OCI-LY3 (cell line): Measurements from ENCODE around the gene PXDN.

ENCODE experiments used
- CTCF ChIP-seq: fragments of 200-600, 300-600 bp; sonication (generic); IDR thresholded peaks from 2 replicates; pipeline ENCODE4 v1.5.1; 2014; ENCODE audit warnings: antibody characterized with exemption, low read length, low read depth
- EZH2phosphoT487 ChIP-seq: fragments of 200-600 bp; shearing (Covaris generic); IDR thresholded peaks from 2 replicates; pipeline ENCODE4 v1.6.1; 2018; ENCODE audit warnings: antibody characterized with exemption, mixed run types, low read depth

GRCh38 chr2:1654696-1655374 lies 89.5 kb downstream of the PXDN start:
- no peak for TF ChIP-seq CTCF
- no peak for TF ChIP-seq EZH2phosphoT487
